ENCODE measurements around the gene TMEM131.
"Not testable (repeated sequence)": the region's sequence is repeated elsewhere in the genome, so short reads cannot be mapped to it uniquely, and the experiment has no call there.

Gene TMEM131

GRCh38 chr2:97845133-97845532 lies 150.6 kb downstream of the TMEM131 start:
- DNase-seq (ENCODE audit: low read depth), result no peak
- no peak overlapping the region for H3K4me3 ChIP-seq (ENCODE audit: low read depth, low read length)

DNA sequence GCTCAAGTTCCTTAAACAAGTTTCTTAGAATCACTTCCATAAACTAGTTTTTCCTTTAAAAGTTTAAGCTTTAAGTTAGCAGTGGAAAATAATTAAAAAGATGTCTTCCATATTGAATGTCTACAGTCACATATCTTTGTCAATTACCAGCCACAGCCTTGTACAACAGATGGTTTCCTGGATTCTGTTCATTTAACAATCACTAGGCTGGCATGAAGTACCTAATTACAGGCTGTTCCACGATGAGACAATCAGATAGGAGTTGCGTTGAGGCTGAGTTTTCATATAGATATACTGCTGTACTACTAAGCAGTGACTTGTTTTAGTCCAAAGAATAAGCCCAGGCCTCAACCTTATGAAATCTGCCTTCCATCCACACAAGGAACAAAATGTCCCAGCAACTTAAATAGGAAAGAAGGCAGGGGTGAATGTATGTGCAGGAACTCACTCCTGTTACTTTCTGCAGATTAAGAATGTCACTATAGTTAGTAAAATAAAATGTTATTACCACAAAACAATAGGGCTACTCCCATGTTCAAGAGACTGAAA lies 151.4 kb downstream of the TMEM131 start:
- H3K4me3 ChIP-seq (ENCODE audit: low read depth, low read length), result no peak overlapping the region
- no peak for DNase-seq (ENCODE audit: low read depth)

DNA sequence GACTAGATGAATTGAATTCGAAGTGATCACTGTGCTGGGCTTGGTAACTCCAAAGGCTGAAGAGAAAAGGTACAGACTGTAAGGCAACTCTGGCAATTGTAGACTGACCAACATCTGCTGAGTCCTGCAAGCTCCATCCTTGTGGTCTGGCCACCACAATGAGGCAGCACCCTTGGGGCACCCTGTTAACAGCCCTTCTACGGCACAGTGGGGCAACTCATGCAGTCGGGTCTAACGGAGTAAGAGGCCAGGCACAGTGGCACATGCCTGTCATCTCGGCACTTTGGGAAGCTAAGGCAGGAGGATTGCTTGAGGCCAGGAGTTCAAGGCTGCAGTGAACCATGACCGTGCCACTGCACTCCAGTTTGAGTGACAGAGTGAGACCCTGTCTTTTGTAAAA lies 155.6 kb downstream of the TMEM131 start:
- H3K4me3 ChIP-seq (ENCODE audit: low read depth, low read length), result no peak overlapping the region
- no peak for DNase-seq (ENCODE audit: low read depth)

DNA sequence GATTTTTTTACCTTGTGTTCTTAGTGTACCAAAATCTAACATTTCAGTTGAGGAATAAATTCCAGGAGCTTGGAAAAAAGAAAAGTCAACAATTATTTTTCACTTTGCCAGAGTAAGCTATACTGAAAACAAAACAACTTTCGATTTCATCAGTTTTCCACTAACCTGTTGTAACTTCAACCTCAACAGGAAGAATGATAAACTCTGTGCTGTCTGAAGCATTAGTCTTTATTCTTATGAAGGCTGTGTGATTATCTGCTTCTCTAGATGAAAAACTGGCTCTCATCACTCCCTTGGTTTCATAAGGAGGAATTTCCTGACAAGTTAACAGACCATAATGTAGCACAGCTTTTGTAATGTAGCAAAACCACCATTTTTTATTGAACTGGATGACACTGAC lies 161.1 kb downstream of the TMEM131 start:
- no peak for DNase-seq (ENCODE audit: low read depth)
- no peak overlapping the region for H3K4me3 ChIP-seq (ENCODE audit: low read depth, low read length)

- H3K4me3 ChIP-seq (ENCODE audit: low read depth, low read length), result no peak overlapping the region
- no peak for DNase-seq (ENCODE audit: low read depth)
These were observed 164.6 kb downstream of the TMEM131 start for GRCh38 chr2:97831121-97831520.

- H3K4me3 ChIP-seq (ENCODE audit: low read depth, low read length); DNase-seq (ENCODE audit: low read depth): not testable (repeated sequence)
These were observed 166.5 kb downstream of the TMEM131 start for GRCh38 chr2:97829255-97829654.

GRCh38 chr2:97827013-97827412 lies 168.7 kb downstream of the TMEM131 start:
- DNase-seq (ENCODE audit: low read depth); H3K4me3 ChIP-seq (ENCODE audit: low read depth, low read length): not testable (repeated sequence)

DNA sequence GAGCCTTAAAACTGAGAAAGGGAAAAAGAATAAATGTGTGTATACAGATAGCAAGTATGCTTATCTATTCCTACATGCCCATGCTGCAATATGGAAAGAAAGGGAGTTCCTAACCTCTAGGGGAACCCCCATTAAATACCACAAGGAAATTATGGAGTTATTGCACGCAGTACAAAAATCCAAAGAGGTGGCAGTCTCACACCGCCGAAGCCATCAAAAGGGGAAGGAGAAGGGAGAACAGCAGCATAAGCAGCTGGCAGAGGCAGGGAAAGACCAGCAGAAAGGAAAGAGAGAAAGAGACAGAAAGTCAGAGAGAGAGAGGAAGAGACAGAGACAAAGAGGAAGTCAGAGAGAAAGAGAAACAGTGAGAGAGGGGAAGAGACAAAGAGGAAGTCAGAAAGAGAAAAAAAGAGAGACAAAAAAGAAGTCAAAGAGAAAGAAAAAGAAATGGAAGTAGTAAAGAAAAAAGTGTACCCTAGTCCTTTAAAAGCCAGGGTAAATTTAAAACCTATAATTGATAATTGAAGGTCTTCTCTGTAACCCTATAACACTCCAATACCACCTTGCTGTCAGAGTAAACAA lies 169.4 kb downstream of the TMEM131 start:
- not testable (repeated sequence) for DNase-seq (ENCODE audit: low read depth); H3K4me3 ChIP-seq (ENCODE audit: low read depth, low read length)

GRCh38 chr2:97824011-97824410 lies 171.7 kb downstream of the TMEM131 start:
- DNase-seq (ENCODE audit: low read depth); H3K4me3 ChIP-seq (ENCODE audit: low read depth, low read length): not testable (repeated sequence)

GRCh38 chr2:97821862-97822261 lies 173.9 kb downstream of the TMEM131 start:
- H3K4me3 ChIP-seq (ENCODE audit: low read depth, low read length); DNase-seq (ENCODE audit: low read depth): not testable (repeated sequence)

GRCh38 chr2:97819754-97820153 lies 176.0 kb downstream of the TMEM131 start:
- DNase-seq (ENCODE audit: low read depth), result no peak
- no peak overlapping the region for H3K4me3 ChIP-seq (ENCODE audit: low read depth, low read length)

DNA sequence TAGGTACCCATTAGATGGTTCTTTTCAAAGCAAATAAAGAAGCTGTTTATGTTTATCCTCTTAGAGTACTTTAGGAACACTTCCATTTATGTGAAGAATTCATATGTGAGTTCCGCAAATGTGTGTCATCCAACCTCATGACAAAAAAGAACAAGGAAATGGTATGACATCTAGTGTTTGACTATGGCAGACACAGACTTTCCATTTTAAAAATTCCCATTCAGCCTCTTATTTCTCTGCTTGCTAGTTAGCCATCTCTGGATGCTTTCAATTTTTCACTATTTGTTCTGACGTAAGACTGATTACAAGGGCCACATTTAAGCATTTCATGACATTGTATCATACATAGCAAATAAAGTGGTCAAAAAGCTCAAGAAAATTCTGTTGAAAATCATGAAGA lies 179.3 kb downstream of the TMEM131 start:
- no peak for DNase-seq (ENCODE audit: low read depth)

DNA sequence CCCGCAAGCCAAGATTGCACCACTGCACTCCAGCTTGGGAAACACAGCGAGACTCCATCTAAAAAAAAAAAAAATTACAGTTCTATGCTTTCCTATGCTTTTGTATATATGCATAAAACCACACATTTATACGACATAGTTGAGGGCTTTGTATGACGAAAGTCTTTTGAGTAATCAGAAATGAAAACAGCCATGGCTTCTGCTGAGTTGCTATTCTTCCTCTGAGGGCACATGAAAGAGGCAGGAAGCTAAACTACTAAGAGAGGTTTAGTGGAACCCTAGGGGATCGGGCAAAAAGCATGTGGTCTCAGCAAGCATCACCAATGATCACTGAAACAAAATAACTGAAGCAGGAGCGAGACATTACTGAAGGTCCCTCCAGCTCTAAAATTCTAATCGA lies 182.8 kb downstream of the TMEM131 start:
- H3K4me3 ChIP-seq (ENCODE audit: low read depth, low read length), result no peak overlapping the region
- DNase-seq (ENCODE audit: low read depth), result no peak

More for the DNA sequence above, 179.3 kb downstream of the TMEM131 start:
- no peak overlapping the region for H3K4me3 ChIP-seq (ENCODE audit: low read depth, low read length)

DNA sequence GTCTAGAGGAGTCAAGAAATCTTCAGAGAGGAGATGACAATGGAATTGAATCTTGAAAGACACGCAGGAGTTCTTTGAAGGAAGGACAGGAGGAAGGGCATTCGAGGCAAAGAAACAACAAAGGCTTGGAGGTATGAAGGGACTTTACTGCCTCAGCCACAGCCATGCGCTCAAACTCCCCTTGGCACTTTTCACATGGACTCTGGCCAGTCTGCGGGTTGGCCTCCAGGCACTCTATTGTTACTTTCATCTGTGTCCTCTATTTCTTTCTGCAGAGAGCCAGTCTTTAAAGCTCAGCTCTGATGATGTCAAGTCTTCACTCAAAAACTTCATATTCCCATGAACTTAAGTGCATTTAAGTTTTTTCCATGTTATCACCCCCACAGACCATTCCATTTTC lies 186.9 kb downstream of the TMEM131 start:
- no peak for DNase-seq (ENCODE audit: low read depth)

GRCh38 chr2:97806738-97807618 lies 188.8 kb downstream of the TMEM131 start:
- peak; percentile 23 for DNase-seq (ENCODE audit: low read depth)
- H3K4me3 ChIP-seq (ENCODE audit: low read depth, low read length), result no peak overlapping the region

More for the DNA sequence above, 186.9 kb downstream of the TMEM131 start:
- no peak overlapping the region for H3K4me3 ChIP-seq (ENCODE audit: low read depth, low read length)

DNA sequence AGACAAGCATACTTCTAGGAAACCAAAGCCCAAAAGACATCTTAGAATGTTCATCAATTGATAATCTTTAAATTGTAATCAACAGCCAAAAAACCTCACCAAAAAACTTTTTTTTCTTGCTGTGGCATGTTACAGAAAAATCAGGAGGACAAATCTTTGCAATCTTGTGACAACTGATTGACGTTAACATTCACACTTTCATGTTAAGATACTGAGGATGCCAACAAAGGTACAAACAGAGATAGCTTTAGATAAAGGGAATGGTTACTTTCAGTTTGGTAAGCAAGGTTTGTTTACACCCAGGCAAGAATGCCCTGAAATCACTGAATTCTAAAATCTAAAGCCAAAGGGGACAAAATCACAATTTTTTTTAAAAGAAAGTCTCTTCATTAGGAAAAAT lies 190.0 kb downstream of the TMEM131 start:
- no peak overlapping the region for H3K4me3 ChIP-seq (ENCODE audit: low read depth, low read length)
- DNase-seq (ENCODE audit: low read depth), result no peak

DNA sequence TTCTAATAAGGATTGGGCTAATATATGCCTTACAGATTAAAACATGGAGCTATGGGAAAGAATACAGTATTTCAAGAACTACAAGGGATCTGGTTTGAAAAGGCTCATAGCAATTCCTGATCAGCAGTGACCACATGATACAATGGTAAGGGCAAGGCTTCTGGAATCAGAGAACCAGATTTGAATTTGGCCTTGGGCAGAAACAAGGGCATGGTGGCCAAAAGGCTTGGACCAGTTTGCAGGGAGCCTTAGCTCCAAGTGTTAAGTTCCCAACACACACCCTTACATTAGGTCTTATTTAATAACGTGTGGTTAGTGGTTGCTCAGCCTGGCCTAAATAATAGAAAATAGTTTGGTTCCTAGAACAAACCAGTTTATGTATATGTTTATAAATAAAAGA lies 194.7 kb downstream of the TMEM131 start:
- DNase-seq (ENCODE audit: low read depth), result no peak
- H3K4me3 ChIP-seq (ENCODE audit: low read depth, low read length), result no peak overlapping the region

DNA sequence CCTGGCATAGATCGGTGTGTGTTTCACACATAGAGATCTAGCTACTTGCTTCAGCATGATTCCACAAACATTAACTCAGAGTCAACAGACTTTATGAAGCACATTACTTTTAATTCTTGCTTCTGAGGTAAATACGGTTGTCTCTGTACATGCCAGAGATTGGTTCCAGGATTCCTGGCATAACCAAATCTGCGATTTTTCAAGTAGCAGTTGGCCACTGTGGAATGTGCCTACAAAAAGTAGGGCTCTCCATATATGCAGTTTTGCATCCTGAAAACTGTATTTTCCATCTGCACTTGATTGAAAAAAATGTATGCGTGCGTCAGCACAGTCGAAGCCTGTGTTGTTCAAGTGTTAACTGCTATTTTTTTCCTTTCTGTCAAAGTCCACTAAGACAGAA lies 197.3 kb downstream of the TMEM131 start:
- H3K4me3 ChIP-seq (ENCODE audit: low read depth, low read length), result no peak overlapping the region
- DNase-seq (ENCODE audit: low read depth), result no peak

- no peak overlapping the region for H3K4me3 ChIP-seq (ENCODE audit: low read depth, low read length)
- no peak for DNase-seq (ENCODE audit: low read depth)
These were observed 198.4 kb downstream of the TMEM131 start for GRCh38 chr2:97797355-97797754.

GRCh38 chr2:97796465-97797126 lies 199.2 kb downstream of the TMEM131 start:
- H3K4me3 ChIP-seq (ENCODE audit: low read depth, low read length), result no peak overlapping the region
- no peak for DNase-seq (ENCODE audit: low read depth)

All from skeletal muscle cell (primary cell).